HepG2 (cell line): ENCODE measurements around the gene HEXA. TPM values are rescaled to one million over a fixed set of nuclear protein-coding genes. Genes with fewer than 3 reads are reported as not detected.
"Not testable (repeated sequence)": the region's sequence is repeated elsewhere in the genome, so short reads cannot be mapped to it uniquely, and the experiment has no call there.

Experiments
- ATAC-seq: fragments of 200-7000 bp; cut with Tn5 transposase; 3 replicates; pipeline ENCODE4 v1.9.1; 2020; ENCODE audit warnings: mild to moderate bottlenecking, moderate library complexity
- BruUV-seq: library from RNA; stranded (reverse); fragments of 400-500 nt; replicated peaks from 2 replicates; lab custom pipeline; 2021; lab: Mats Ljungman, UMichigan
- CTCF ChIA-PET: fragments of 300-600 bp; formaldehyde crosslinking; extraction: SDS; loops from one replicate; lab custom pipeline; 2021; ENCODE audit warnings: low total read pairs, inconsistent platforms, low intra/inter-chr PET ratio; lab: Yijun Ruan, JAX
- POLR2A ChIA-PET: fragments of 350-600 bp; sonication (Branson Sonifier 250); formaldehyde crosslinking; loops from one replicate; lab custom pipeline; 2020; ENCODE audit warnings: antibody characterized with exemption, inconsistent platforms; lab: Yijun Ruan, JAX
- DNase-seq: peaks from one replicate; pipeline ENCODE4 v3.0.0-alpha.2; 2015; ENCODE audit warnings: low spot score
- FAIRE-seq: peaks from 3 replicates; lab custom pipeline; 2011; peaks lifted over from hg19 to GRCh38; lab: Jason Lieb, UNC
- H2AFZ ChIP-seq: one replicate; pipeline ENCODE4 v1.6.1; 2011; ENCODE audit warnings: low read length, inconsistent platforms
- H3K27ac ChIP-seq: fragments of 300-600 bp; 3 replicates; pipeline ENCODE4 v1.8.0; 2011; ENCODE audit warnings: mixed run types, mild to moderate bottlenecking, mixed read lengths, low read length, inconsistent platforms; ENCODE audit not compliant: insufficient read depth; ENCODE audit errors: extremely low read length
- H3K27me3 ChIP-seq, 2 experiments: fragments of 200-600 bp in 1 of 2; 2 replicates in 1 of 2; 3 replicates in 1 of 2; pipeline versions ENCODE4 v1.6.0 to v1.8.0; 2011; ENCODE audit warnings: low read length in 2 of 2, mild to moderate bottlenecking in 2 of 2, moderate library complexity in 2 of 2, inconsistent platforms in 1 of 2; ENCODE audit not compliant: insufficient read depth in 2 of 2, control insufficient read depth in 1 of 2
- H3K36me3 ChIP-seq, 2 experiments: fragments of 200-600 bp in 1 of 2; replicated peaks in 1 of 2; 2 replicates in 1 of 2; 3 replicates in 1 of 2; pipeline versions ENCODE4 v1.5.1 to v1.8.0; 2011; ENCODE audit warnings: low read length in 2 of 2, inconsistent platforms in 1 of 2; ENCODE audit not compliant: insufficient read depth in 2 of 2, control insufficient read depth in 1 of 2
- H3K4me1 ChIP-seq: 2 replicates; pipeline ENCODE4 v1.5.1; 2012; ENCODE audit warnings: low read length, inconsistent platforms; ENCODE audit not compliant: insufficient read depth
- H3K4me2 ChIP-seq: 2 replicates; pipeline ENCODE4 v1.6.0; 2011; ENCODE audit warnings: low read depth, low read length, inconsistent platforms
- H3K4me3 ChIP-seq, 3 experiments: fragments of 200-600 bp in 1 of 3; sonication (generic), shearing (Covaris generic) in 1 of 3; replicated peaks in 1 of 3; 2 replicates each; pipeline ENCODE4 v1.5.1; 2011 to 2016; ENCODE audit warnings: low read length in 3 of 3, inconsistent platforms in 2 of 3, low read depth in 2 of 3, mild to moderate bottlenecking in 2 of 3, control low read depth in 1 of 3, mixed read lengths in 1 of 3; ENCODE audit not compliant: insufficient read depth in 1 of 3
- H3K79me2 ChIP-seq: one replicate; pipeline ENCODE4 v1.6.1; 2011; ENCODE audit warnings: low read length, inconsistent platforms; ENCODE audit not compliant: insufficient read depth
- H3K9ac ChIP-seq: 2 replicates; pipeline ENCODE4 v1.6.0; 2011; ENCODE audit warnings: mild to moderate bottlenecking, low read depth, low read length, inconsistent platforms; ENCODE audit not compliant: insufficient read depth
- H3K9me3 ChIP-seq: 2 replicates; pipeline ENCODE4 v1.5.1; 2012; ENCODE audit warnings: mild to moderate bottlenecking, low read length
- H4K20me1 ChIP-seq: 2 replicates; pipeline ENCODE4 v1.6.0; 2011; ENCODE audit warnings: inconsistent platforms, mild to moderate bottlenecking, low read length, moderate library complexity; ENCODE audit not compliant: insufficient read depth
- CREB1 ChIP-seq, 2 experiments: fragments of 450-650 bp in 1 of 2; IDR thresholded peaks; 2 replicates each; pipeline ENCODE4 v1.6.1; 2016 to 2017; ENCODE audit warnings: control low read depth in 1 of 2, mild to moderate bottlenecking in 1 of 2, missing compliant biosample characterization in 1 of 2, missing genetic modification characterization in 1 of 2
- EEA1 ChIP-seq: sonication (generic); formaldehyde crosslinking; IDR thresholded peaks from 2 replicates; pipeline ENCODE4 v1.5.1; 2020; ENCODE audit warnings: mild to moderate bottlenecking, missing genetic modification reagents, borderline replicate concordance
- SATB2 ChIP-seq: sonication (generic); formaldehyde crosslinking; IDR thresholded peaks from 2 replicates; pipeline ENCODE4 v1.5.0; 2020; ENCODE audit warnings: missing genetic modification reagents
- ZFP37 ChIP-seq: sonication (generic); formaldehyde crosslinking; IDR thresholded peaks from 2 replicates; pipeline ENCODE4 v1.4.0; 2020; ENCODE audit warnings: missing genetic modification reagents, borderline replicate concordance
- WGBS: methylation state at CpG from one replicate; pipeline ENCODE4 v1.1.6; 2017; ENCODE audit warnings: low lambda C conversion rate; 5-methylcytosine and 5-hydroxymethylcytosine counted together
- in situ Hi-C: cut with HindIII; loops from 2 replicates; pipeline ENCODE4 v1.10.0; 2017; ENCODE audit warnings: low pct_unique_long_range_greater_than_20kb; ENCODE audit not compliant: extremely low pct_ligation_motif_present
- intact Hi-C: fragments of 100-400 bp; cut with micrococcal nuclease; formaldehyde crosslinking; loops from one replicate; pipeline ENCODE4 v1.10.0; 2022; ENCODE audit not compliant: unreplicated experiment
- polyA plus RNA-seq, 8 experiments: library from polyadenylated mRNA; depleted of rRNA in 3 of 8; stranded (reverse) in 7 of 8; unstranded in 1 of 8; fragments of >200 nt; fragmentation: Illumina TruSeq in 4 of 8; extraction: Trizol in 4 of 8; gene quantifications; 2 replicates each; pipeline versions ENCODE4 v1.2.1 to v1.2.3, GENCODE V29; 2011 to 2016; ENCODE audit warnings: low read depth in 4 of 8, missing spikeins in 1 of 8, mixed read lengths in 1 of 8; ENCODE audit not compliant: insufficient read depth in 1 of 8
- total RNA-seq, 5 experiments: library from RNA; depleted of rRNA; stranded (reverse); fragments of >200 nt; fragmentation: Illumina TruSeq; extraction: Trizol; gene quantifications; 2 replicates each; pipeline ENCODE4 v1.2.3, GENCODE V29; 2016; ENCODE audit warnings: low read depth in 1 of 5

The HEXA gene
- total and polyA plus RNA-seq, 2 of the 13 experiments (the other 11 are each of a cell fraction or from before 2014, with no cell fraction given), result 106 to 219 TPM

DNA sequence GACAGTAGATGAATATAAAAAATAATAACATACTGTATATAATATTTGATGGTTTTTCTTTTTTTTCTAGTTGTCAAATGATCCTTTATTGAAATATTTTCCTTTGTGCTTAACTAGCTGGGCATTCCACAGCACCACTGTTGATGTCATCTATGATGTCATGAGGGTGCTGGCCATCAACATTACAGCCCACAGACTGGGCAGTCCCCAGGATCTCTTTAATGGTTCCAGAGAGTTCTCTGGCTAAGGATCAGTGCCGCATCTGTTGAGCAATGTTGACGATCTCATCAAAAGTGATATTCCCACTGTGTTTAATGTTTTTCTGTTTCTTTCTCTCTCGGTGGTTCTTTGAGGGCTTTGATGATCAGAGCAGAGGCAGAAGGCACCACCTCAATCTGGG lies 3.3 kb upstream of the HEXA start:
- CTCF ChIA-PET, result not testable (repeated sequence)

DNA sequence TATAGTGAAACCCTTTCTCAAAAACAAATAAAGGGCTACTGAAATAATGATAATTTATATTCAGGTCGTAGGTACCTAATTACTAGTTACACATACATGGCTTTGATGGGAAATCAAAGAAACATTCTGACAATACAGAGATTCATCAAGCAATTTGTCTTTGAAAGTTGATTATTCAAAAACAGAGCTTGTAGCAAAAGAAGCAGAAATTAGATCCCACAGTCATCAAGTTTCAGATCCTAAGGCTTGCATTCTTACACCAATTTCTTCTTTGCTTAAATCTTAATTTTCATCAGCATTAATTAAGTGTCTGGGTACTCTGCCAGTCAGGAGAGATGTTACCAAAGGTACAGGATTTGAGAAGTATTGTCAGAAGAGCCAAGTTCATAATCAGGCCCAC lies 1.5 kb upstream of the HEXA start:
- Histone ChIP-seq H3K9me3 (no peaks in the 10 kb centered on the region), H3K4me3 (no peak overlapping the region), H3K9ac (peak overlapping the region; percentile 90; the same call in 1 of the 2 replicates), H3K79me2 (peaks cover 33% of the 10 kb centered on the region), H3K27ac (no peak overlapping the region), H3K4me2 (peak overlapping the region; percentile 69), H2AFZ (no peak overlapping the region), H4K20me1 (no peaks in the 10 kb centered on the region), H3K4me1 (peaks cover 50% of the 10 kb centered on the region), H3K36me3 (0 out of 5 replicates have a peak, but pooled peaks cover 0 to 8% of the 10 kb centered on the region in 2 experiments), H3K27me3 (no peaks in the 10 kb centered on the region)
- DNase-seq (no peak), ATAC-seq (no peak), FAIRE-seq (no peak)
- TF ChIP-seq ZFP37 (CRISPR knock-in tag), result no peak
- no peak for TF ChIP-seq EEA1 (CRISPR knock-in tag)
- no peak for TF ChIP-seq SATB2 (CRISPR knock-in tag)
- ChIA-PET POLR2A (no interaction called here), CTCF (no interaction called here)
- 56% methylated on average over 1 of the region's 1 CpG for WGBS
- BruUV-seq, result no TSS peak
- intact Hi-C loops (no loop called here), in situ Hi-C loops (no loop called here)

More for the DNA sequence above, 3.3 kb upstream of the HEXA start:
- H3K9me3 ChIP-seq; POLR2A ChIA-PET; H3K27me3 ChIP-seq; intact Hi-C loops; FAIRE-seq; H3K9ac ChIP-seq; H3K36me3 ChIP-seq; H3K4me3 ChIP-seq; ATAC-seq; TF ChIP-seq CREB1 (CRISPR knock-in tag; IDR thresholded peaks at IDR 0.05): not testable (repeated sequence)
- WGBS, result 71% methylated on average over 3 of the region's 3 CpGs
- TF ChIP-seq CREB1 (IDR thresholded peaks at IDR 0.05), result 0 out of 2 replicates have a peak, but pooled peaks have one; percentile 36
- TF ChIP-seq, all 625 proteins: peak for 1; not testable (repeated sequence) for 624
- H3K4me1 ChIP-seq, result peaks cover 32% of the 10 kb centered on the region
- in situ Hi-C loops, BruUV-seq, H2AFZ ChIP-seq, H3K4me2 ChIP-seq, DNase-seq, H4K20me1 ChIP-seq, H3K27ac ChIP-seq: not testable (repeated sequence)
- peaks cover 19% of the 10 kb centered on the region for H3K79me2 ChIP-seq
